ENCODE results near the gene OXNAD1.

The OXNAD1 gene

DNA sequence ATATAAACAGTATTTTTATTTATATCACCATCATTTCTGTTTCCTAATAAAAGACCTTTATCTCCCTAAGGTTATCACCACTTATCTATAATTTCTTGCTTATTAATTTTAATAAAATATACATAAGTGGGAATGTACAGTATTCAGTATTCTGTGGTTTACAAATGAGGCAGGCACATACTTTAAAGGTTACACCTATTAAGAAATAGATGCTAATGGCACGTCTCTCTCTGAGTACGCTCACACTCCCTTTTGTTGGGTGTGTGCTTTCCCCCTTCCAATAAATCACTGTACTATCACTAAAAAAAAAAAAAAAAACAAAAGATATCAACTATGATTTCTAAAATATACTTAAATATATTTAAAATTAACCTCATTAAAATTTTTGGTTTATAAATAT is 8.9 kb downstream of the OXNAD1 start:
- in situ Hi-C loops (cut with MboI; ENCODE audit: low sequenced_read_pairs), result loop anchor here (10.0 kb wide), 1 partner anchor 281 kb away; no protein-coding TSS in a partner anchor

DNA sequence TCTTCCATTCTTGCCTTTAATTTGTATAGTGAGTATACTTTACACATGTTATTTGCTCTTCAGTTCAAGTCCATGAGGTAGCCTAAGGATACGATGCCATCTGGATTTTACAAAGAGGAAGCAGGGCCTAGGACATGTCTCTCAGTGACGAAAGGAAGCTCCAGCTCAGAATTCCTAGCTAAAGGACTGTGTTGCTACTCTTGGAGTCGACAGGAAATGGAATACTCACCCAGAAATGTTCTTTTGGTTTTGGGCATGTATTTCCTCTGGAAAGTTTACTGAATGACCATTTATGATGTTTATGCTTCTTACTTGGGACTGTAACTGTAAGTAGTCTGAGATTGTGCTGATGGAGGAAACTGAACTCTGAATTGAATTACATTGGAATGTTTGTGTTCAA is 12.5 kb downstream of the OXNAD1 start:
- in situ Hi-C loops (cut with MboI; ENCODE audit: low sequenced_read_pairs), result loop anchor here (10.0 to 25.0 kb wide), 2 partner anchors 277 to 960 kb away; no protein-coding TSS in a partner anchor

DNA sequence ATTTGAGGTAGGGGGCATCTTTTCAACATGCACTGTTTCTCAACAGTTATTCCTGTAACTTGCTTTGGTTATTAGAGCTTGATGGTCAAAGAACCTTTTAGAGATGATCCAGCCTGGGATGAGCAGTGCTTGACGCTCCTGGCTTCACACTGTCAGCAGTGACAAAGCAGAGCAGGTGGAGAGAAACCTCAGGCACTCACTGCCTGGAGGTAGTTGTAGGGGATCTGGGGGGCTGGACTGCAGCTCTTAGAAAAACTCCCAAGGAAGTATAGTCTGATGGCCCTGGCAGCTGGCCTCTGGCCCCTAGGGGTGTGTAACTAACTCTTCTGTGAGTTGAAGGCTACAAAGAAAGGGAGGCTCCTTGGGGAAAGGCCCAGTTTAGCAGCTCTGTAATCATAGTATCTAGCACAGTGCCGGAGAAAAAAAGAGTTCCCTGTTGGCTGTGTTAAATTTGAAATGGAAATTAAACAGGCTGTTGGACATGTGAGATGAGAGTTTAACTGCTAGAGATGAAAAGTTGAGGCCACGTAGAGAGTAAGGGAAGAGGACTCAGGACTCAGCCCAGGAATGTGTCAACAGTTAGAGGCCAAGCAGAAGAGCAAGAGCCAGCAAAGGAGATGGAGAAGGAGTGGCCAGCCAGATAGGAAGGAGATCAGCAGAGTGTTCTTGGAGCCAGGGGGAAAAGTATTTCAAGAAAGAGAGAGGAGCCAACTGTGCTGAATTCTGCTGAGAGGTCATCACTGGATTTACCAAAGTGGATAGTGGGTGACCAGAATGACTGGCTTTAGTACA is 14.2 kb downstream of the OXNAD1 start:
- in situ Hi-C loops (cut with MboI; ENCODE audit: low sequenced_read_pairs), result loop anchor here (10.0 to 25.0 kb wide), 2 partner anchors 276 to 958 kb away; no protein-coding TSS in a partner anchor

DNA sequence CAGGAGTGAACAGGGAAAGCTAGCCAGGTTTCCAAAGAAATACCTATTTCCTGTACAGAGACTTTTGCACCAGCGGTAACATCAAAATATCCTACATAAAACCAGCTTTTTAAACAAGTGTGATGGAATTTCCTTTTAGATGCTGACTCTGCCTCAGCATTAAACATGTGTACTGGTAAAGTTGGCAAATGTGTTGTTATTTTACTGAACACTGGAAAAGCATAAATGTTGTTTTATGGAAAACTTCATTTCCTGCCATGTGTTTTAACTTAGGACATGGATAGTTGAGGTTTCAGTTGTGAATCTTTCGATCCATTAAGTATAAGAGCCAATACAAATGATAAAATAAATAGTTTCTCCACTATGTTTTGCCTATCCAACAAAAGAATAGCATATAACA is 15.7 kb downstream of the OXNAD1 start:
- in situ Hi-C loops (cut with MboI; ENCODE audit: low sequenced_read_pairs), result loop anchor here (25.0 kb wide), 1 partner anchor 957 kb away; no protein-coding TSS in a partner anchor

DNA sequence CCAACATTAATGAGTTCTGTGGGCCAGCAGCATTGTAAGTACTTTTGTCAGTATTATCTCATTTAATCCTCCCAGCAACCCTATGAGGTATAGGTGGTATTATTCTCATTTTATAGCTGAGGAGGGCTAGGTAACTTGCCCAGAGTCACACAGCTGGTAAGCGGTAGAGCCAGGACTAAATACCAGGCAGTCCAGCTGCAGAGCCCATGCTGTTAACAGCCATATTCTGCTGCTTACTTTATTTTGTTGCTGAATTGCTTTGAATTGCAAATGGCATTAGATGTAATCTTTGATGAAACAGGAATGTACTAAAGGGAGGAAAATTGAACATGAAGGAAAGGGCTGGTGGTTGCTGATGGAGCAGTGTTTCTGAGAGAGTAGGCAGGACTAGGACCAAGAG is 19.6 kb downstream of the OXNAD1 start:
- in situ Hi-C loops (cut with MboI; ENCODE audit: low sequenced_read_pairs), result loop anchor here (25.0 kb wide), 1 partner anchor 953 kb away; no protein-coding TSS in a partner anchor

DNA sequence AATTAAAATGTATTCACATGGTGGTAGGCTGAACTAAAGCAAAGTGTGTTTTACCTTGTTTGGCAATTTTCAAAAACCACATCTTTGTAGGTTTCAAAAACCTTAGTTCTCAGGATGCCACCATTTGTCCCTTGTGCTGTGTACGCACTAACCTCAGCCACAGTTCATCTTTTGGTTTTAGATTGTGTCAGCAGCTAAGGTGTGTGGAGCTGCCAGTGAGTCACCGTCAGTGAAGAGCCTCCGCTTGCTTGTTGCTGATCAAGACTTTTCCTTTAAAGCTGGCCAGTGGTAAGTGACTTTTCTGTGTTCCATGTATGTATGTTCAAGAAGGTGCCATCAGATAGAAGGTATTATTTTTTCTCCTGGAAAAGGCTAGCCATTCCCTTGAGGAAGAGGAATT is 21.1 kb downstream of the OXNAD1 start:
- in situ Hi-C loops (cut with MboI; ENCODE audit: low sequenced_read_pairs), result loop anchor here (25.0 kb wide), 1 partner anchor 951 kb away; no protein-coding TSS in a partner anchor

DNA sequence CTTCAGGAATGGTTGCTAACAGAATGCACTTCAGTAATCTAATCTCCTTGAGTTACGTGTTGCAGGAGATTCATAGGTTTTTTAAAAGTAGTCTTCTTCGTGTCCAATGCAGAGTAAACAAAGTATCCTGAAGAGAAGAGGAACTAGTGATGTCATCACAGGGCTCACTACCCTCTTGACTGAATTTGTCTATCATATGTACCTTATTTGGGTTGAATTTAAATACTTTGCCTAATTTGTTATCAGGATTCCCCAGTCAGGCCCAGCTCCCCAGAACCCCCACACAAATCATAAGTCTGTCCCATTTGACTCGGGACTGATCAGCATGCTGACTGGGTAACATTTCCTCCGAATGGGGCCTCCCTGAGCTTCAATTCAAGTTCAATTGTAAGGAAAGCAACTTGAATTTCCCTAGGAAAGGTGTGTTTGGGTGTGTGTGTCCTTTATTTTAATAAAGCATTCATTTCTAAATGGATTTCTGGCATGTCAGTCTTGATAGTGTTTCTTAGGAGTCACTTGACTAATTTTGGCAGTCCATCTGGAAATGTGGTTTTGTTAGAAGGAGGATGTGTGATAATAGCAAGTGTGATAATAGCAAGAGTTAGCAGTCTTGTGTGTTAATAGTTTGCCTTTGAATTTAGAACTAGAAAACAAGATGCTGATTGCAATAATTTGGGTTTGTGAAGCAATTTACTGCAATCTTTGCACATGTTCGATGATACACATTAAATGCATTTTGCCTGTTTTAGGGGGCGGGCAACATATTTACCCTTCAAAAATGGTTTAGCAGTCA is 21.9 kb downstream of the OXNAD1 start:
- in situ Hi-C loops (cut with MboI; ENCODE audit: low sequenced_read_pairs), result loop anchor here (25.0 kb wide), 1 partner anchor 950 kb away; no protein-coding TSS in a partner anchor

DNA sequence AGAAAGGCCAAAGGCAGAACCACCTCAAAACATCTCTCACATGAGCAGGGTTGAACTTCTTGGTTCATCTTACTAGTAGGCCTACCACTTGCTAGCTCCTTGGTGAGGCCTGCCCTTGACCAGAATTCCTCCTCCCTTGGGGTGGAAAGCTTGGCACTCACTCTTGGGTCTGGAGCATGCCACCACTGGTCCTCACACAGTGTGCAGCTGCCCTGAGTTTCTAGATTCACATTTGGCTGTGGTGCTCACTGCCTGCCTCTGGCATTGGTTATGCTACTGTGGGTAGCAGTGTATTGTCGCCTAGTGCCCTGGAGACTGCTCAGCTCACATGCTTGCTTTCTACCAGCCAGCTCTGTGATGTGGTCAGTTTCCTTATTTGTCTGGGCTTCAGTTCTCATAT is 23.7 kb downstream of the OXNAD1 start:
- in situ Hi-C loops (cut with MboI; ENCODE audit: low sequenced_read_pairs), result loop anchor here (25.0 kb wide), 1 partner anchor 949 kb away; no protein-coding TSS in a partner anchor

DNA sequence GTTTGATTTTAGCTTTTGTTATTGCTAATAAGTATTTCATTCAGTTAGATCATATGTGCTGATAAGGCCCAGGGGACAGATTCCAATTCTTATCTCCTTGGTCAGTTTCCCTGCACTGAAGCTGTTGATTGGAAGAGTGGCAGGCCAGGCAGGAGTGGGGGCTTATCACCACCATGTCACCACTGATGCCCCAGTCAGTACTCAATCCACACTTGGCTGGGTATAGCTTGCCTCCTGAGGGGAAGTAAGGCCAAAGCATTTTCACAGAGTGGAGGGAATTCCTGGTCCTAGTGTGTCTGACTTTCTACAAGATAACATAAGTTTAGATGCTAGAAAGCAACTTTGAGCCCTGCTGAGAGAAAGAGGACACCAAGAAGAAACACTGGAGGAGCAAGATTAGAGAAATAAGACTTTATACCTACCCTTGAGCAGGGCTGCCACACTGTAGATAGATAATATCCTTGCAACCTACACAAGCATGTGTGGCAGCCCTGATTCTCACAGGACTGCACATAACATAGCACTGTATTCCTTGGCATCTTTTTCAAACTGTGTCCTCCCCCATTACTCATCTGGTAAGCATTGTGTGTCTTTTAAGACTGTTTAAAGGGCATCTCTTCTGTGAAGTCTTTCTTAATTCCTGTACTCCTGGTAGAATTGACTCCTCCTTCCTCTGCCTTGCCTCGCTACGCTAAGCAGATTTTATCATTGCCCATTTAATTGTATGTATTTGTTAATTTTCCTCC is 24.3 kb downstream of the OXNAD1 start:
- in situ Hi-C loops (cut with MboI; ENCODE audit: low sequenced_read_pairs), result loop anchor here (25.0 kb wide), 1 partner anchor 948 kb away; no protein-coding TSS in a partner anchor

DNA sequence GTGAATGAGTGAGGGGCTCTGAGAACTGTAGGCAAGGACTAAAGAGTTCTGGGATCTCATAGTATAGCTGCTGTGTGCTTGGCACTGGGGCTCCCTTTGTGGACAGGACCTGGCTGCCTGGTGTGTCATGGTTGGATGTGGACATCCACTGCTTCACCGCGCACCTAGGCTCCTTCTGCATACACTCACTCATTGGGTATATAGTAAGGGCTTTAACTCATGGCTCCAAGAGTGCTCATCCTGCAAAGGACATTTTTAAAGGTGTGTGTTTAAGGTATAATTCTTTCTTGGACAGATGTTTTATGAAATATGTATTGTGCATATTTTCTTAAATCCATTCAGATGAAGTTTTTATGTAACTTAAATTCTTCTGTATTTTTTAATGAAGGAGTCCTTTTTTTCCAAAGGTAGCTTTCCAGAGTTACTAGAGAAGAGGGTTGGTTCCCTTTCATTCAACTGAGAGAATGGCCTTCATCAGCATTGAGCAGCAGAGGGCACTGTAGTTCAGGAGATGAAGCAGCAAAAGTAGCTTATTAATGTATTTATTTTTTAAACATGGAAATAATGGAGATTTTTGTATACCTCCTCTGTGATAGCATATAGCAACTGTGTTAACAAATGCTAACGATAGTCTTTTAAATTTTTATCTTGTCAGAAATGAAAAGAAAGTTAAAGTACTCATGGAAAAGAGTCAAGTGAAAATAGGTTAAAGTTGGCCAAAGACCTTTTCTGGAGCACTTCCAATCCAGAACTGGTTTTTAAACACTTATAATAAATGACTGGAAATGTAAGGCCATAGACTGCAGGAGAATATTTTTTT is 25.2 kb downstream of the OXNAD1 start:
- in situ Hi-C loops (cut with MboI; ENCODE audit: low sequenced_read_pairs), result loop anchor here (25.0 kb wide), 1 partner anchor 947 kb away; no protein-coding TSS in a partner anchor

DNA sequence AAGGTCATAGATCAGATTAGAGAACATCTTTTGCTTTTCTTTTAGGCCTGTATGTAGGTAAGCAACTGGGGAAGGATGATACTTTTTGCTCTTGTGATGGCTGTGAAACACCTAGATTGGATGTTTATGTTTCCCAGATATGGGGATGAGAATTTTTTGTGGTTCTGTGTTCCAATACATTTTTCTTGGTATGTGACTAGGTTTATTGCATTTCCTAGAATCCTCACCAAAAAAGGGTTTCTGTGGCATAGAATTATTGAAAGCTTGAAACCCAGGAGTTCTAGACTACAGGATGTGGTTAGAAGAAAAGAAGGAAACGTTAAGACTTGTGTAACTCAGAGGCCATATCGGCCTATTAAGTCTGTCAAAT is 25.8 kb downstream of the OXNAD1 start:
- in situ Hi-C loops (cut with MboI; ENCODE audit: low sequenced_read_pairs), result loop anchor here (25.0 kb wide), 1 partner anchor 946 kb away; no protein-coding TSS in a partner anchor

DNA sequence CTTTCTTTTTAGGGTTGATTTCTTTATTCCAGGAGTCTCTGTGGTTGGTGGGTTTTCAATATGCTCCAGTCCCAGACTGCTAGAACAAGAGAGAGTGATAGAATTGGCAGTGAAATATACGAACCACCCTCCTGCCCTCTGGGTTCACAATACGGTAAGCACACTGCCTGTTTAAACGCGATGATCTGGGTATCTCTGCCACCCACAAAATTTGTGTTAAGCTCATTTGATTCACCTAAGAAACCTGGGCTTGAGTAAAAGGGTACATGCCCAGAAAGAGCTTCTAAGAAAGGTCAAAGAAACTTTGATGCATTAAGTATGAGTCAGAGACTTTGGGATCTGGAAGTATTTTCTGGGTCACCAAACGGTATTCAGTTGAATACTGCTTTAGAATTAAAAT is 29.8 kb downstream of the OXNAD1 start:
- in situ Hi-C loops (cut with MboI; ENCODE audit: low sequenced_read_pairs), result loop anchor here (25.0 kb wide), 1 partner anchor 942 kb away; no protein-coding TSS in a partner anchor

DNA sequence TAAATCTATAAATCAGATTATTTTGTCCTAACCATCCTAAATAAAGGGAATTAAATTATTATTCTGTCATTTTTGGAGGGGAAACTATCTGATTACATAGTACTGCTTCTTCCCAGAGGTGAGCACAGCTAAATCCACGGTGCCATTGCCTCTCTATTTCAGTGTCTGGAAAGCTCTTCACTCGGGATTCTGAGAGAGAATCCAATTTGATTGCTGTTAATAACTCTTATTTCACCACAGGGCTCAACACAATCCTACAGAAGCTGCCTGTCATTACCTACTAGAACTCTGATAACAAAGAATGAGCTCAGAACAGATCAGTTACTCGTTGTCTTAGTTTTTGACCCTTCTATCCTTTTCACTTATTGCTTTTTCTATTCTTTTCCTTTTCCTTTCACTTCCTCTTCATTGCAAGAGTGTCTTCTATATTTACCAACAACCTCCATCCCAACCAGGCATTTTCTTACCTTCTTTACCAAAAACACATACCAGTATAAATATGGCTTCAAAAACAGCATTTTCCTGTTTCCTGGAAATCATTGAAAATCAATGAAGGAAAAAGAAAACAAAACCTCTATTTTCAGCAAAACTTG is 30.4 kb downstream of the OXNAD1 start:
- in situ Hi-C loops (cut with MboI; ENCODE audit: low sequenced_read_pairs), result loop anchor here (25.0 kb wide), 1 partner anchor 942 kb away; no protein-coding TSS in a partner anchor

DNA sequence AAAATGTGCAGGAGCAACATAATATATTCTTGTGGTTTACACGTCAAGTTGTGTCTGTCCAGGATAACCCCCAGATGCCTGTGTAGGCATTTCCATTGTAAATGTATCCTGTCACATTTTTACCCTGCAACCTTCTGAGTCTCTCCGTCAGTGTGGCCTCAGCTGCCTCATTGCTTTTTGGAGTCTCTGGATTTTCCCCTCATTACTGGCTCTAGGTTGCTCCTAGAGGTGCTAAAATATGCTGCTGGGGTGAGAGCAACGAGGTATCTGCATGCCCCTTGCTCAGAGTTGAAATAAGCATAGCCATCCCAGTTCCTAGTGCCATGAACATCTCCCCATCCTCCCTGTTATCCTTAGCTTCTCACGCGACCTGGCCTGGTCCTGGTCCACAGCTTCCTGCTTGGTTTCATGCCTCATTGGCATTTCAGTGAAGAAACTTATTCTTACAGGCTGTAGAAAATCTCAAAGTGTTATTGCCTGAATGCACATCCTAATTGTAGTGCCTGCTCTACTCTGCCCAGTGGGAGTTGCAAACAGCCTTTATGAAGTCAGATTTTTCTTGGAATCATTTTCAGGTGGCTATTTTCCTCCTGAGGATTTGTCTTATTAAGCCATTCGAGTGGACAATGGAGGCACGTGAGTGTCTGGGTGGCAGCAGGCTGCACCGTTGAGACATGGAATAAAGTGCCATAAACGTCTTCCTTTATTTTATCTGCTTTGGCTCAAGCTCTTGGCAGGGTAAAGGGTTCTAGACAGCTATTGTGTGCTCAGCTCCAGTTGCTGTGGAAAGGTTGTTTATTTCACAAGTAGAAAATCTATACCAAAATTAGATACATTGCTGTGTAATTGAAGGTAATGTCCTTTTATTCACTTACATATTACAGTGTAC is 33.2 kb downstream of the OXNAD1 start:
- in situ Hi-C loops (cut with MboI; ENCODE audit: low sequenced_read_pairs), result loop anchor here (25.0 kb wide), 1 partner anchor 939 kb away; no protein-coding TSS in a partner anchor

DNA sequence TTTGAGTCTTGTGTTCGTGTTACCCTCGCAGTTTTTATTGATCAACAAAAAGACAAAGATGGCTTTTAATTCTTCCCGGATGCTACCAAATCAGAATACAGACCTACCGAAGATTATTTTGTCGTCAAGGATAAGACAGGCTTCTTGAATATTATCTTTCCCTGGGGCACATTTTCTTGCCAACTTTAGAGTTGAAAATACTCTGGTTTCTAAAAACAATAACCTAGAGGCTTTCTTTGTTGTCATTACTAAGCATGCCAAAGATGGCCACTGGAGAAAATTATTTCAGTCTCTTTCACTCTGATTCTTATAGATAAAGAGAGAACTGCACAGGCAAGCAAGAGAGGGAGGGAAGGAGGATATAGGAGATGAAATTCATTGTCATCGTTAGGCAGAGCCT is 33.9 kb downstream of the OXNAD1 start:
- in situ Hi-C loops (cut with MboI; ENCODE audit: low sequenced_read_pairs), result loop anchor here (25.0 kb wide), 1 partner anchor 938 kb away; no protein-coding TSS in a partner anchor

DNA sequence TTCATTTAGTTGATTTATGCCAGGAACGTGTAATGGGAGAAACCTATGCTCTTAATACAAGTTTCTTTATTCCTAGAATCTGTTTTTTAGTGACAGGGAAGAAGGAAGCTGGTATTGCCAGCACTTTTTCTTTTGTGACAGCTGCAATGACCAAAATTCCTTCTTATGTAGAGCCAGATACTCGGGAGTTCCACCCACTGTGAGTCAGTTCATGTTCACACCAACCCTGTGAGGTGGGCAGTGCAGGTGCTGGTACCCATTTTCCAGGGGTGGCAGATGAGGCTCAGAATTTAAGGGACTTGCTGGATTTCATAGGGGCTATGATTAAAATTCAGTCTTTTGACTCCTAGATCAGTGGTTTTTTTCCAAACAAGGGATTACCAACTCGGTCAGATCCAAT is 34.7 kb downstream of the OXNAD1 start:
- in situ Hi-C loops (cut with MboI; ENCODE audit: low sequenced_read_pairs), result loop anchor here (25.0 kb wide), 1 partner anchor 938 kb away; no protein-coding TSS in a partner anchor

DNA sequence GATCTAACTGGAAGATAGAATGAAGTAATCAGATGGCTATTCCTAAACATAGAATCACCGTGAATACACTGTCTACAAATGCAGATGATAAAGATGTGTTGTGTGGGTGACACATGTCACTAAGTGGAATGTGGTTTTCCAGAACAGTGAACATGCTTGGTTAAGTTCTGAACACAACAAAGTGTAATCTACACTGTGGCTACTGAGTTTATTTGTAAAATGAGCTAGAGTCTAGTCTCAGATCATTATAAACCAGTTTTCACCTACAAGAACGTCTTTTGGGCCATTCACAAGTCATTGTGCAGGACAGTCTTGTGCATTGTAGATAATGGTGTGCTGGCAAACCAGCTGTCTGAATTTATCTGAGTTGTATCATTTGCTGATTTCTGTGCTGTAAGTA is 35.3 kb downstream of the OXNAD1 start:
- in situ Hi-C loops (cut with MboI; ENCODE audit: low sequenced_read_pairs), result no loop called here

DNA sequence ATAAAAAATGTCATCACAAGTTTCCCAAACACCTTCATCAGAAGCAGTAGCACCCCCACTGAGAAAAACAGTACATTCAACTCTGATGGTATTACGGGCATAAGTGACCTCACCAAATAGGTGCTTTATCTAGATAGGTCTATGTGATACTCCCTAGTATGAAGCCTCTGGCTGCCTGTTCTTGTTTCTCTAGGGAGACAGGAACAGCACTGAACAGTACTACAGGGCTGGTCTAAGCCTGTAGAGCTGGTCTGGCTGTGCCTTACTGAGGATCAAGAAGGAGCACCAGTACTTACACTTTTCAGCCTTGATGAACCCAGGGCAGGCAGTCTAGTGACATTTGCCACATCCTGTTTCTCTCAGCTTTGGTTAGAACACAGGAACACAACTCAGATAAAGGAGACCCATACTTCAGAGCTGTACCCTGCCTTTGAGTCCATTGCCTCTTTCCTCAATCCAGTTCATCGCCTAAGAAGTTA is 35.9 kb downstream of the OXNAD1 start:
- in situ Hi-C loops (cut with MboI; ENCODE audit: low sequenced_read_pairs), result no loop called here

Measured in HL-60/S4 (cell line).